ENCODE results near the gene PTPN23. TPM values are rescaled to one million over a fixed set of nuclear protein-coding genes. Genes with fewer than 3 reads are reported as not detected.

Gene PTPN23
- total and polyA plus RNA-seq, 2 of the 13 experiments (the other 11 are each of a cell fraction or from before 2014, with no cell fraction given) = 2.3 to 3.7 TPM

GRCh38 chr3:47380026-47380600 lies 708 bp upstream of the PTPN23 start (continued):
- TF ChIP-seq REXO4 (CRISPR knock-in tag; IDR thresholded peaks at IDR 0.05; ENCODE audit: borderline replicate concordance) (no peak), ZNF660 (CRISPR knock-in tag; IDR thresholded peaks at IDR 0.05; ENCODE audit: borderline replicate concordance, low read depth) (no peak), ZNF703 (CRISPR knock-in tag; IDR thresholded peaks at IDR 0.05; ENCODE audit: borderline replicate concordance) (0 out of 2 replicates have a peak, but pooled peaks have one; percentile 15), ZNF256 (CRISPR knock-in tag; conservative IDR thresholded peaks at IDR 0.05) (0 out of 2 replicates have a peak, but pooled peaks have one; percentile 62), ZMYM3 (CRISPR knock-in tag; IDR thresholded peaks at IDR 0.05) (0 out of 2 replicates have a peak, but pooled peaks have one; percentile 10), ZNF775 (CRISPR knock-in tag; IDR thresholded peaks at IDR 0.05; ENCODE audit: borderline replicate concordance) (no peak), ZNF263 (CRISPR knock-in tag; IDR thresholded peaks at IDR 0.05) (peak; percentile 97; the same call in 1 of the 2 replicates), CENPX (CRISPR knock-in tag; IDR thresholded peaks at IDR 0.05) (no peak), ZNF414 (CRISPR knock-in tag; IDR thresholded peaks at IDR 0.05) (0 out of 2 replicates have a peak, but pooled peaks have one; percentile 5), JDP2 (CRISPR knock-in tag; IDR thresholded peaks at IDR 0.05; ENCODE audit: borderline replicate concordance) (no peak), ZNF224 (CRISPR knock-in tag; IDR thresholded peaks at IDR 0.05) (0 out of 2 replicates have a peak, but pooled peaks have one; percentile 17), UBTF (CRISPR knock-in tag; IDR thresholded peaks at IDR 0.05) (0 out of 2 replicates have a peak, but pooled peaks have one; percentile 70), ZNF713 (CRISPR knock-in tag; IDR thresholded peaks at IDR 0.05) (no peak), ZNF607 (CRISPR knock-in tag; IDR thresholded peaks at IDR 0.05; ENCODE audit: borderline replicate concordance) (peak; percentile 3; the same call in 1 of the 2 replicates), LBX2 (CRISPR knock-in tag; IDR thresholded peaks at IDR 0.05; ENCODE audit: borderline replicate concordance) (peak; percentile 17; the same call in 1 of the 2 replicates), TEF (CRISPR knock-in tag; IDR thresholded peaks at IDR 0.05) (0 out of 2 replicates have a peak, but pooled peaks have one; percentile 36), NRL (CRISPR knock-in tag; IDR thresholded peaks at IDR 0.05; ENCODE audit: borderline replicate concordance) (peak; percentile 19), ZNF383 (CRISPR knock-in tag; IDR thresholded peaks at IDR 0.05; ENCODE audit: borderline replicate concordance) (no peak), ZNF468 (CRISPR knock-in tag; IDR thresholded peaks at IDR 0.05) (0 out of 2 replicates have a peak, but pooled peaks have one; percentile 52), MTA1 (CRISPR knock-in tag; IDR thresholded peaks at IDR 0.05; ENCODE audit: borderline replicate concordance) (peak; percentile 6; the same call in 1 of the 2 replicates), AGO1 (IDR thresholded peaks at IDR 0.05; ENCODE audit: low read depth, low read length, poor library complexity, severe bottlenecking) (no peak)
- TF ChIP-seq, protein P1, sequence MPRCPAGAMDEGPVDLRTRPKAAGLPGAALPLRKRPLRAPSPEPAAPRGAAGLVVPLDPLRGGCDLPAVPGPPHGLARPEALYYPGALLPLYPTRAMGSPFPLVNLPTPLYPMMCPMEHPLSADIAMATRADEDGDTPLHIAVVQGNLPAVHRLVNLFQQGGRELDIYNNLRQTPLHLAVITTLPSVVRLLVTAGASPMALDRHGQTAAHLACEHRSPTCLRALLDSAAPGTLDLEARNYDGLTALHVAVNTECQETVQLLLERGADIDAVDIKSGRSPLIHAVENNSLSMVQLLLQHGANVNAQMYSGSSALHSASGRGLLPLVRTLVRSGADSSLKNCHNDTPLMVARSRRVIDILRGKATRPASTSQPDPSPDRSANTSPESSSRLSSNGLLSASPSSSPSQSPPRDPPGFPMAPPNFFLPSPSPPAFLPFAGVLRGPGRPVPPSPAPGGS (CRISPR knock-in tag; IDR thresholded peaks at IDR 0.05) = 0 out of 2 replicates have a peak, but pooled peaks have one; percentile 29

Data from HepG2 (cell line).